HCT116 (cell line): Measurements from ENCODE around the gene OBP2B. TPM values are rescaled to one million over a fixed set of nuclear protein-coding genes. Genes with fewer than 3 reads are reported as not detected.
A peak's percentile ranks its signal among the peaks of the same experiment; 100 is the strongest.
"Not testable (repeated sequence)": the region's sequence is repeated elsewhere in the genome, so short reads cannot be mapped to it uniquely, and the experiment has no call there.

ENCODE experiments used
- ATAC-seq: fragments of 200-7000 bp; cut with Tn5 transposase; 2 replicates; pipeline ENCODE4 v1.9.1; 2020; ENCODE audit warnings: mild to moderate bottlenecking, moderate library complexity
- BruUV-seq: library from RNA; stranded (reverse); fragments of 400-500 nt; replicated peaks from 2 replicates; lab custom pipeline; 2021; lab: Mats Ljungman, UMichigan
- CTCF ChIA-PET: fragments of 300-600 bp; sonication (Branson Sonifier 250); formaldehyde crosslinking; loops from one replicate; lab custom pipeline; 2021; ENCODE audit warnings: antibody characterized with exemption; lab: Charles Lee
- POLR2A ChIA-PET: fragments of 300-600, 350-600 bp; sonication (Branson Sonifier 250); formaldehyde crosslinking; loops from one replicate; lab custom pipeline; 2021; ENCODE audit warnings: antibody characterized with exemption; lab: Charles Lee
- RAD21 ChIA-PET, 2 experiments: fragments of 300-600 bp; sonication (Branson Sonifier 250); formaldehyde crosslinking; loops; one replicate each; lab custom pipeline; 2023; ENCODE audit warnings: low total read pairs in 2 of 2; ENCODE audit not compliant: uncharacterized antibody in 2 of 2, unreplicated experiment in 2 of 2, low non-redundant PET in 1 of 2; lab: Charles Lee
- DNase-seq: peaks from one replicate; pipeline ENCODE4 v3.0.0-alpha.2; 2010; ENCODE audit warnings: low read depth, low spot score
- H2AFZ ChIP-seq: fragments of 200-600 bp; shearing (Covaris generic), sonication (generic); 2 replicates; pipeline ENCODE4 v1.6.1; 2017; ENCODE audit warnings: low read depth, mixed run types, mixed read lengths, antibody characterized with exemption, low read length; ENCODE audit not compliant: poor library complexity, severe bottlenecking
- H3K27ac ChIP-seq: 2 replicates; pipeline ENCODE4 v1.5.1; 2012; ENCODE audit warnings: low read depth, low read length
- H3K27me3 ChIP-seq: fragments of 200-600 bp; sonication (generic); 2 replicates; pipeline ENCODE4 v1.6.1; 2016; ENCODE audit warnings: mixed run types, low read length, mixed read lengths; ENCODE audit not compliant: insufficient read depth
- H3K36me3 ChIP-seq, 2 experiments: fragments of 200-500 bp in 1 of 2; fragments of 200-600 bp in 1 of 2; sonication (Bioruptor generic) in 1 of 2; sonication (generic) in 1 of 2; 2 replicates each; pipeline versions ENCODE4 v1.5.1 to v1.6.1; 2014 to 2016; ENCODE audit warnings: low read length in 2 of 2, inconsistent platforms in 1 of 2, mixed read lengths in 1 of 2, mixed run types in 1 of 2; ENCODE audit not compliant: insufficient read depth in 2 of 2, control insufficient read depth in 1 of 2
- H3K4me1 ChIP-seq, 2 experiments: fragments of 200-600 bp in 1 of 2; sonication (generic) in 1 of 2; 2 replicates each; pipeline versions ENCODE4 v1.5.1 to v1.6.1; 2012 to 2017; ENCODE audit warnings: low read length in 2 of 2, inconsistent platforms in 1 of 2, mild to moderate bottlenecking in 1 of 2, mixed read lengths in 1 of 2, mixed run types in 1 of 2, moderate library complexity in 1 of 2; ENCODE audit not compliant: insufficient read depth in 2 of 2, control insufficient read depth in 1 of 2
- H3K4me2 ChIP-seq: fragments of 200-600 bp; sonication (generic); 2 replicates; pipeline ENCODE4 v1.6.1; 2017; ENCODE audit warnings: mixed run types, low read length, mixed read lengths
- H3K4me3 ChIP-seq, 2 experiments: fragments of 200-600 bp in 1 of 2; sonication (generic) in 1 of 2; replicated peaks in 1 of 2; 2 replicates each; pipeline ENCODE4 v1.5.1; 2011 to 2016; ENCODE audit warnings: low read length in 2 of 2, control low read depth in 1 of 2, low read depth in 1 of 2, mild to moderate bottlenecking in 1 of 2, mixed read lengths in 1 of 2, mixed run types in 1 of 2
- H3K79me2 ChIP-seq: fragments of 200-600 bp; sonication (generic); 2 replicates; pipeline ENCODE4 v1.6.1; 2017; ENCODE audit warnings: mild to moderate bottlenecking, mixed run types, low read length, moderate library complexity, mixed read lengths; ENCODE audit not compliant: insufficient read depth
- H3K9ac ChIP-seq: fragments of 200-600 bp; sonication (generic); 2 replicates; pipeline ENCODE4 v1.6.1; 2016; ENCODE audit warnings: low read length, mixed read lengths
- H3K9me2 ChIP-seq: fragments of 200-600 bp; sonication (generic), shearing (Covaris generic); 2 replicates; pipeline ENCODE4 v1.6.1; 2017; ENCODE audit warnings: mixed run types, mild to moderate bottlenecking, moderate library complexity; ENCODE audit not compliant: insufficient read depth
- H3K9me3 ChIP-seq, 2 experiments: fragments of 200-500 bp in 1 of 2; fragments of 200-600 bp in 1 of 2; sonication (Bioruptor generic) in 1 of 2; sonication (generic) in 1 of 2; 2 replicates each; pipeline ENCODE4 v1.6.1; 2014 to 2017; ENCODE audit warnings: low read length in 2 of 2, mixed read lengths in 2 of 2, inconsistent platforms in 1 of 2, low read depth in 1 of 2, mild to moderate bottlenecking in 1 of 2, mixed run types in 1 of 2, moderate library complexity in 1 of 2; ENCODE audit not compliant: control insufficient read depth in 1 of 2, insufficient read depth in 1 of 2
- H4K20me1 ChIP-seq: fragments of 200-600 bp; sonication (generic), shearing (Covaris generic); 2 replicates; pipeline ENCODE4 v1.6.1; 2017; ENCODE audit warnings: mixed run types, mild to moderate bottlenecking, moderate library complexity; ENCODE audit not compliant: insufficient read depth
- EGR1 ChIP-seq: IDR thresholded peaks from 2 replicates; pipeline ENCODE4 v1.6.1; 2012; ENCODE audit warnings: low read depth
- FOSL1 ChIP-seq: IDR thresholded peaks from 2 replicates; pipeline ENCODE4 v1.6.1; 2012; ENCODE audit warnings: low read depth
- JUND ChIP-seq: IDR thresholded peaks from 2 replicates; pipeline ENCODE4 v1.6.1; 2012
- TCF7L2 ChIP-seq: IDR thresholded peaks from 2 replicates; pipeline ENCODE4 v1.7.0; 2011; ENCODE audit warnings: borderline replicate concordance, inconsistent platforms; ENCODE audit not compliant: insufficient read depth, insufficient read length; ENCODE audit errors: extremely low read depth
- ZFX ChIP-seq: fragments of 450-650 bp; IDR thresholded peaks from 2 replicates; pipeline ENCODE4 v1.6.1; 2017
- ZNF274 ChIP-seq: fragments of 200-500 bp; sonication (Bioruptor generic); IDR thresholded peaks from 2 replicates; pipeline ENCODE4 v1.6.1; 2014; ENCODE audit warnings: mild to moderate bottlenecking, low read depth, low read length, inconsistent platforms
- intact Hi-C: fragments of 100-400 bp; cut with micrococcal nuclease; formaldehyde crosslinking; loops from 2 replicates; pipeline ENCODE4 v1.10.0; 2022
- total RNA-seq: library from RNA; stranded (reverse); gene quantifications from one replicate; pipeline ENCODE4 v1.2.1, GENCODE V29; 2021; ENCODE audit not compliant: unreplicated experiment
- TF ChIP-seq, protein P1 (sequence below), 3 experiments: fragments of 200-600 bp in 1 of 3; sonication (generic) in 1 of 3; IDR thresholded peaks in 2 of 3; conservative IDR thresholded peaks in 1 of 3; 2 replicates each; pipeline ENCODE4 v1.5.1; 2012 to 2017; ENCODE audit warnings: low read depth in 2 of 3, low read length in 2 of 3, antibody characterized with exemption in 1 of 3, borderline replicate concordance in 1 of 3, control low read depth in 1 of 3, mild to moderate bottlenecking in 1 of 3, mixed read lengths in 1 of 3, mixed run types in 1 of 3, moderate library complexity in 1 of 3; ENCODE audit not compliant: insufficient read depth in 1 of 3

OBP2B gene
- total RNA-seq, 1 experiment from 2014 or later = not detected

- H3K4me3 ChIP-seq, H3K36me3 ChIP-seq, BruUV-seq, H3K9ac ChIP-seq, intact Hi-C loops, H4K20me1 ChIP-seq, H3K27ac ChIP-seq, H3K9me3 ChIP-seq, H3K79me2 ChIP-seq, H3K9me2 ChIP-seq, RAD21 ChIA-PET, POLR2A ChIA-PET: not testable (repeated sequence)
- peaks cover 38% of the 10 kb centered on the region for H3K27me3 ChIP-seq
- peak; percentile 12 for DNase-seq
- TF ChIP-seq FOSL1 = peak; percentile 66
- peak; percentile 50 for TF ChIP-seq JUND
- H2AFZ ChIP-seq = peak overlapping the region; percentile 71
- peaks cover 0 to 24% of the 10 kb centered on the region in 2 experiments; a peak in 2 of 4 replicates for H3K4me1 ChIP-seq
- CTCF ChIA-PET = interaction anchor here (1.6 to 1.8 kb wide), 2 partner anchors 26 to 28 kb away, joined by 3 to 8 read pairs; no protein-coding TSS in a partner anchor
- peak; percentile 80 for ATAC-seq
- H3K4me2 ChIP-seq = peak overlapping the region; percentile 58
Measured at GRCh38 chr9:133214276-133214675, 5.2 kb upstream of the OBP2B start.

DNA sequence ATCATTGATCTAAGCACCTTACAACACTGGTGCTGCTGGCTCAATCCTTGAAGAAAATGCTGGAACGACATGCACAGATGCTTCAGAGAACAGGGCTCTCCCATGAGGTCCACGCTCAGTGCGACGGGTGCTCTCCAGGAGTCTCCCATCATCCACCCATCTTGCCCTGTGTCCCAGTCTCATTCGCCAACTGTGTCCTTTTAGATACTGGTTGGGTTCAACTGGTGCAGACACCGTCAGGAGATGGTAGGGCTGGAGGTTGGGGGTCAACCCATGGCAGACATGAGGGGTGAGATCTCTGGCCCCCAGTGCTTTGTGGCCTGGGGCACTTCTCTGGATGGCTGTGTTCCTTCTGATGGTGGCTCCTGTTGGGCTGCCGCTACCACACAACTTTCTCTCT is 1.6 kb upstream of the OBP2B start:
- H3K9ac ChIP-seq = no peak overlapping the region
- H3K4me2 ChIP-seq = peak overlapping the region; percentile 27; the same call in 1 of the 2 replicates
- H3K9me2 ChIP-seq = no peaks in the 10 kb centered on the region
- no peaks in the 10 kb centered on the region for H4K20me1 ChIP-seq
- RAD21 ChIA-PET = no interaction called here
- intact Hi-C loops = no loop called here
- DNase-seq = no peak
- TF ChIP-seq EGR1 (no peak), JUND (no peak), ZNF274 (no peak), TCF7L2 (no peak), ZFX (no peak)
- TF ChIP-seq, protein P1, sequence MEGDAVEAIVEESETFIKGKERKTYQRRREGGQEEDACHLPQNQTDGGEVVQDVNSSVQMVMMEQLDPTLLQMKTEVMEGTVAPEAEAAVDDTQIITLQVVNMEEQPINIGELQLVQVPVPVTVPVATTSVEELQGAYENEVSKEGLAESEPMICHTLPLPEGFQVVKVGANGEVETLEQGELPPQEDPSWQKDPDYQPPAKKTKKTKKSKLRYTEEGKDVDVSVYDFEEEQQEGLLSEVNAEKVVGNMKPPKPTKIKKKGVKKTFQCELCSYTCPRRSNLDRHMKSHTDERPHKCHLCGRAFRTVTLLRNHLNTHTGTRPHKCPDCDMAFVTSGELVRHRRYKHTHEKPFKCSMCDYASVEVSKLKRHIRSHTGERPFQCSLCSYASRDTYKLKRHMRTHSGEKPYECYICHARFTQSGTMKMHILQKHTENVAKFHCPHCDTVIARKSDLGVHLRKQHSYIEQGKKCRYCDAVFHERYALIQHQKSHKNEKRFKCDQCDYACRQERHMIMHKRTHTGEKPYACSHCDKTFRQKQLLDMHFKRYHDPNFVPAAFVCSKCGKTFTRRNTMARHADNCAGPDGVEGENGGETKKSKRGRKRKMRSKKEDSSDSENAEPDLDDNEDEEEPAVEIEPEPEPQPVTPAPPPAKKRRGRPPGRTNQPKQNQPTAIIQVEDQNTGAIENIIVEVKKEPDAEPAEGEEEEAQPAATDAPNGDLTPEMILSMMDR (IDR thresholded peaks at IDR 0.05 in 2 of 3, conservative IDR thresholded peaks at IDR 0.05 in 1 of 3; ENCODE audit: borderline replicate concordance in 1 of 3, insufficient read depth in 1 of 3, low read depth in 2 of 3, low read length in 2 of 3) = no peak
- no peak for ATAC-seq
- POLR2A ChIA-PET = no interaction called here
- BruUV-seq = no TSS peak
- no peaks in the 10 kb centered on the region; a peak in 1 of 4 replicates for H3K9me3 ChIP-seq
- peaks cover 0 to 24% of the 10 kb centered on the region in 2 experiments; a peak in 2 of 4 replicates for H3K4me1 ChIP-seq
- H3K4me3 ChIP-seq = no peak overlapping the region
- H3K36me3 ChIP-seq = no peaks in the 10 kb centered on the region
- no peak overlapping the region for H3K27ac ChIP-seq
- no peaks in the 10 kb centered on the region for H3K79me2 ChIP-seq
- CTCF ChIA-PET = no interaction called here
- no peak overlapping the region for H2AFZ ChIP-seq
- H3K27me3 ChIP-seq = peaks cover 17% of the 10 kb centered on the region
